ENCODE results near the gene ZNF830. TPM values are rescaled to one million over a fixed set of nuclear protein-coding genes. Genes with fewer than 3 reads are reported as not detected.

Gene ZNF830
- polyA plus RNA-seq, 1 of the 3 experiments (the other 2 are of a cell fraction) = 8.8 TPM

DNA sequence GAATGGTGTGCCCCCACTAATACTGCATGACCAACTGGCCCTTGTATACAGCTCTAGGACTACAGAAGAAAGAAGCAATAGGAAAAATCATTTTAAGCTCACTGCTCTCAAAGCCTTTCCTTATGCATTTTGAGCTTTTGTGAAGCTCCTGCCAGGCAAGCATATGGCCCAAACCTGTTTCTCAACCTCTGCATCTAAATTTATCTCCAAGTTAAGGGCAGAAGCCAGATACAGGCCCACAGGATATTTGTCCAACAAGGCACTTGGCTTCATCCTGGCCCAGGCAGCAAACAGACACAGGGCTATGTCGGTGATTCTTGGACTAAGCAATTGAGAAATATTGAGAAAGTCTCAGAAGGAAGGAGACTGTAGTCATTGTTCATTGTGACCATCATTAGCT lies 44.0 kb upstream of the ZNF830 start:
- Histone ChIP-seq H2AFZ (ENCODE audit: low read depth) (no peak overlapping the region), H4K20me1 (ENCODE audit: insufficient read depth) (no peaks in the 10 kb centered on the region), H3K27me3 (ENCODE audit: insufficient read depth) (no peaks in the 10 kb centered on the region), H3K9ac (no peak overlapping the region), H3K79me2 (ENCODE audit: insufficient read depth) (no peaks in the 10 kb centered on the region), H3K27ac (ENCODE audit: low read depth in 2 of 2, low read length in 1 of 2) (no peak overlapping the region), H3K4me2 (no peak overlapping the region), H3K9me3 (no peaks in the 10 kb centered on the region), H3K36me3 (replicated peaks in 1 of 2; ENCODE audit: control insufficient read depth in 1 of 2, insufficient read depth in 2 of 2, low read length in 1 of 2) (no peaks in the 10 kb centered on the region), H3K4me1 (ENCODE audit: control insufficient read depth in 1 of 2, insufficient read depth in 2 of 2, low read depth in 1 of 2, low read length in 1 of 2) (no peaks in the 10 kb centered on the region), H3K9me2 (no peaks in the 10 kb centered on the region), H3F3A (replicated peaks; ENCODE audit: insufficient read depth) (no peaks in the 10 kb centered on the region), H3K4me3 (ENCODE audit: low read depth in 2 of 2, low read length in 1 of 2) (no peak overlapping the region)
- TF ChIP-seq TEAD4 (IDR thresholded peaks at IDR 0.05; ENCODE audit: borderline replicate concordance, insufficient read depth) (no peak), RXRA (IDR thresholded peaks at IDR 0.05; ENCODE audit: borderline replicate concordance, low read depth) (no peak), EP300 (IDR thresholded peaks at IDR 0.05; ENCODE audit: borderline replicate concordance in 1 of 2, low read depth in 1 of 2, low read length in 1 of 2) (no peak), SMC3 (IDR thresholded peaks at IDR 0.05; ENCODE audit: low read depth, low read length) (no peak), NFIC (IDR thresholded peaks at IDR 0.05; ENCODE audit: borderline replicate concordance) (no peak), RCOR1 (IDR thresholded peaks at IDR 0.05; ENCODE audit: low read length) (no peak), POLR2AphosphoS5 (IDR thresholded peaks at IDR 0.05; ENCODE audit: low read depth, low read length) (no peak), FOXJ3 (CRISPR knock-in tag; IDR thresholded peaks at IDR 0.05) (no peak), CHD2 (IDR thresholded peaks at IDR 0.05; ENCODE audit: low read length, partially characterized antibody) (no peak), GABPA (IDR thresholded peaks at IDR 0.05; ENCODE audit: low read depth) (no peak), TCF12 (IDR thresholded peaks at IDR 0.05) (no peak), ELF1 (IDR thresholded peaks at IDR 0.05) (no peak)
- TF ChIP-seq, protein P1, sequence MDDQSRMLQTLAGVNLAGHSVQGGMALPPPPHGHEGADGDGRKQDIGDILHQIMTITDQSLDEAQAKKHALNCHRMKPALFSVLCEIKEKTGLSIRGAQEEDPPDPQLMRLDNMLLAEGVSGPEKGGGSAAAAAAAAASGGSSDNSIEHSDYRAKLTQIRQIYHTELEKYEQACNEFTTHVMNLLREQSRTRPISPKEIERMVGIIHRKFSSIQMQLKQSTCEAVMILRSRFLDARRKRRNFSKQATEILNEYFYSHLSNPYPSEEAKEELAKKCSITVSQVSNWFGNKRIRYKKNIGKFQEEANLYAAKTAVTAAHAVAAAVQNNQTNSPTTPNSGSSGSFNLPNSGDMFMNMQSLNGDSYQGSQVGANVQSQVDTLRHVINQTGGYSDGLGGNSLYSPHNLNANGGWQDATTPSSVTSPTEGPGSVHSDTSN (IDR thresholded peaks at IDR 0.05) = no peak
- TF ChIP-seq, protein P2, sequence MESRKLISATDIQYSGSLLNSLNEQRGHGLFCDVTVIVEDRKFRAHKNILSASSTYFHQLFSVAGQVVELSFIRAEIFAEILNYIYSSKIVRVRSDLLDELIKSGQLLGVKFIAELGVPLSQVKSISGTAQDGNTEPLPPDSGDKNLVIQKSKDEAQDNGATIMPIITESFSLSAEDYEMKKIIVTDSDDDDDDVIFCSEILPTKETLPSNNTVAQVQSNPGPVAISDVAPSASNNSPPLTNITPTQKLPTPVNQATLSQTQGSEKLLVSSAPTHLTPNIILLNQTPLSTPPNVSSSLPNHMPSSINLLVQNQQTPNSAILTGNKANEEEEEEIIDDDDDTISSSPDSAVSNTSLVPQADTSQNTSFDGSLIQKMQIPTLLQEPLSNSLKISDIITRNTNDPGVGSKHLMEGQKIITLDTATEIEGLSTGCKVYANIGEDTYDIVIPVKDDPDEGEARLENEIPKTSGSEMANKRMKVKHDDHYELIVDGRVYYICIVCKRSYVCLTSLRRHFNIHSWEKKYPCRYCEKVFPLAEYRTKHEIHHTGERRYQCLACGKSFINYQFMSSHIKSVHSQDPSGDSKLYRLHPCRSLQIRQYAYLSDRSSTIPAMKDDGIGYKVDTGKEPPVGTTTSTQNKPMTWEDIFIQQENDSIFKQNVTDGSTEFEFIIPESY (IDR thresholded peaks at IDR 0.05; ENCODE audit: borderline replicate concordance, low read depth) = no peak
- TF ChIP-seq, protein P3, sequence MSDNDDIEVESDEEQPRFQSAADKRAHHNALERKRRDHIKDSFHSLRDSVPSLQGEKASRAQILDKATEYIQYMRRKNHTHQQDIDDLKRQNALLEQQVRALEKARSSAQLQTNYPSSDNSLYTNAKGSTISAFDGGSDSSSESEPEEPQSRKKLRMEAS (IDR thresholded peaks at IDR 0.05; ENCODE audit: low read depth) = no peak
- ChIA-PET POLR2A (no interaction called here), CTCF (interaction anchor here (1.0 kb wide), 1 partner anchor 16 kb away, joined by 3 read pairs; no protein-coding TSS in a partner anchor)
- WGBS (ENCODE audit: low lambda C conversion rate) = 60% methylated on average over 1 of the region's 1 CpG
- DNase-seq = no peak

DNA sequence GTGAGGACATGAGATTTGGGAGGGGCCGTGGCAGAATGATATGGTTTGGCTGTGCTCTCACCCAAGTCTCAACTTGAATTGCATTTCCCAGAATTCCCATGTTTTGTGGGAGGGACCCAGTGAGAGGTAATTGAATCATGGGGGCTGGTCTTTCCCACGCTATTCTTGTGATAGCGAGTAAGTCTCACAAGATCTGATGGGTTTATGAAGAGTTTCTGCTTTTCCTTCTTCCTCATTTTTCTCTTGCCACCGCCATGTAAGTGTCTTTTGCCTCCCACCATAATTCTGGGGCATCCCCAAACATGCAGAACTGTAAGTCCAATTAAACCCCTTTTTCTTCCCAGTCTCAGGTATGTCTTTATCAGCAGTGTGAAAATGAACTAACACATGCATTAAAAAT lies 40.7 kb upstream of the ZNF830 start:
- DNase-seq = no peak
- Histone ChIP-seq H3K9me3 (no peaks in the 10 kb centered on the region), H3K36me3 (replicated peaks in 1 of 2; ENCODE audit: control insufficient read depth in 1 of 2, insufficient read depth in 2 of 2, low read length in 1 of 2) (no peaks in the 10 kb centered on the region), H3K4me3 (ENCODE audit: low read depth in 2 of 2, low read length in 1 of 2) (no peak overlapping the region), H2AFZ (ENCODE audit: low read depth) (no peak overlapping the region), H3K27me3 (ENCODE audit: insufficient read depth) (no peaks in the 10 kb centered on the region), H3K4me2 (no peak overlapping the region), H3F3A (replicated peaks; ENCODE audit: insufficient read depth) (no peaks in the 10 kb centered on the region), H3K4me1 (ENCODE audit: control insufficient read depth in 1 of 2, insufficient read depth in 2 of 2, low read depth in 1 of 2, low read length in 1 of 2) (no peaks in the 10 kb centered on the region), H3K79me2 (ENCODE audit: insufficient read depth) (no peaks in the 10 kb centered on the region), H4K20me1 (ENCODE audit: insufficient read depth) (no peaks in the 10 kb centered on the region), H3K27ac (ENCODE audit: low read depth in 2 of 2, low read length in 1 of 2) (no peak overlapping the region), H3K9ac (no peak overlapping the region), H3K9me2 (no peaks in the 10 kb centered on the region)
- TF ChIP-seq MEF2A (IDR thresholded peaks at IDR 0.05; ENCODE audit: borderline replicate concordance, low read depth) (no peak), RFX5 (IDR thresholded peaks at IDR 0.05; ENCODE audit: low read length) (no peak), NRF1 (IDR thresholded peaks at IDR 0.05; ENCODE audit: low read depth, low read length) (no peak), GATA2 (CRISPR knock-in tag; IDR thresholded peaks at IDR 0.05) (no peak), SMC3 (IDR thresholded peaks at IDR 0.05; ENCODE audit: low read depth, low read length) (no peak), FOXJ3 (CRISPR knock-in tag; IDR thresholded peaks at IDR 0.05) (no peak), YY1 (IDR thresholded peaks at IDR 0.05; ENCODE audit: low read depth) (no peak)
- TF ChIP-seq, protein P4, sequence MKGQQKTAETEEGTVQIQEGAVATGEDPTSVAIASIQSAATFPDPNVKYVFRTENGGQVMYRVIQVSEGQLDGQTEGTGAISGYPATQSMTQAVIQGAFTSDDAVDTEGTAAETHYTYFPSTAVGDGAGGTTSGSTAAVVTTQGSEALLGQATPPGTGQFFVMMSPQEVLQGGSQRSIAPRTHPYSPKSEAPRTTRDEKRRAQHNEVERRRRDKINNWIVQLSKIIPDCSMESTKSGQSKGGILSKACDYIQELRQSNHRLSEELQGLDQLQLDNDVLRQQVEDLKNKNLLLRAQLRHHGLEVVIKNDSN (IDR thresholded peaks at IDR 0.05; ENCODE audit: borderline replicate concordance, low read depth) = no peak
- TF ChIP-seq, protein P1 (IDR thresholded peaks at IDR 0.05) = no peak
- 31% methylated on average over 4 of the region's 4 CpGs for WGBS (ENCODE audit: low lambda C conversion rate)
- POLR2A ChIA-PET = no interaction called here
- CTCF ChIA-PET = no interaction called here
